Endodermal cell (in vitro differentiated cells): ENCODE data around the gene DOK7. TPM values are rescaled to one million over a fixed set of nuclear protein-coding genes. Genes with fewer than 3 reads are reported as not detected.

Source experiments
- DNase-seq: peaks from one replicate; pipeline ENCODE4 v3.0.0-alpha.2; 2017
- H3K27ac ChIP-seq: 2 replicates; pipeline ENCODE4 v1.5.1; 2013; ENCODE audit warnings: mild to moderate bottlenecking, low read depth, low read length, moderate library complexity
- H3K27me3 ChIP-seq: 2 replicates; pipeline ENCODE4 v1.6.1; 2013; ENCODE audit warnings: mild to moderate bottlenecking, low read length, moderate library complexity; ENCODE audit not compliant: insufficient read depth, control insufficient read depth, poor library complexity, severe bottlenecking
- H3K36me3 ChIP-seq: 2 replicates; pipeline ENCODE4 v1.7.0; 2013; ENCODE audit warnings: mild to moderate bottlenecking, low read length, moderate library complexity; ENCODE audit not compliant: control insufficient read depth, insufficient read depth
- H3K4me1 ChIP-seq: one replicate; pipeline ENCODE4 v1.7.0; 2013; ENCODE audit warnings: low read length; ENCODE audit not compliant: control insufficient read depth, insufficient read depth
- H3K4me3 ChIP-seq: 2 replicates; pipeline ENCODE4 v1.5.1; 2013; ENCODE audit warnings: mild to moderate bottlenecking, low read length, moderate library complexity
- H3K9ac ChIP-seq: 2 replicates; pipeline ENCODE4 v1.6.1; 2013; ENCODE audit warnings: mild to moderate bottlenecking, low read length, moderate library complexity; ENCODE audit not compliant: poor library complexity, severe bottlenecking; ENCODE audit errors: extremely low read depth
- H3K9me3 ChIP-seq: 2 replicates; pipeline ENCODE4 v1.6.1; 2013; ENCODE audit warnings: mild to moderate bottlenecking, low read length, moderate library complexity; ENCODE audit not compliant: control insufficient read depth
- H3K27ac Mint-ChIP-seq: 2 replicates; pipeline ENCODE4 v1.8.0; 2020; ENCODE audit warnings: mixed read lengths
- H3K27me3 Mint-ChIP-seq: 2 replicates; pipeline ENCODE4 v1.8.0; 2021; ENCODE audit warnings: mild to moderate bottlenecking, mixed read lengths; ENCODE audit not compliant: insufficient read depth
- H3K36me3 Mint-ChIP-seq: 2 replicates; pipeline ENCODE4 v1.8.0; 2020; ENCODE audit warnings: low read depth, mixed read lengths
- H3K4me1 Mint-ChIP-seq: 2 replicates; pipeline ENCODE4 v1.8.0; 2020; ENCODE audit warnings: mixed read lengths
- H3K4me3 Mint-ChIP-seq: 2 replicates; pipeline ENCODE4 v1.8.0; 2020; ENCODE audit warnings: mild to moderate bottlenecking, moderate library complexity, mixed read lengths
- H3K9me3 Mint-ChIP-seq: 2 replicates; pipeline ENCODE4 v1.8.0; 2020; ENCODE audit warnings: mild to moderate bottlenecking, mixed read lengths
- CTCF ChIP-seq: fragments of 200-600 bp; sonication (generic); conservative IDR thresholded peaks from 2 replicates; pipeline ENCODE4 v1.5.0; 2021; ENCODE audit warnings: antibody characterized with exemption, mild to moderate bottlenecking
- WGBS, 2 experiments: methylation state at CpG; one replicate each; pipeline versions ENCODE4 v1.1.5 to v1.1.7; 2013; ENCODE audit warnings: missing lambda C conversion rate in 2 of 2, mixed read lengths in 1 of 2; ENCODE audit not compliant: insufficient coverage in 1 of 2, insufficient read length in 1 of 2; 5-methylcytosine and 5-hydroxymethylcytosine counted together
- total RNA-seq, 2 donors: library from RNA; stranded (reverse); fragmentation: NEBNext Ultra II Directional in 1 of 2; extraction: Animal tissue kit (Norgen Biotek cat#: 25700) in 1 of 2; gene quantifications; 2 replicates in 1 of 2; 3 replicates in 1 of 2; pipeline ENCODE4 v1.2.1, GENCODE V29; 2021

DOK7 gene
- total RNA-seq, 2 donors from 2014 or later, result 0.38 to 1.3 TPM

GRCh38 chr4:3518511-3518880, 55.4 kb downstream of the DOK7 start:
- Mint-ChIP-seq H3K27ac (no peak overlapping the region), H3K36me3 (peaks cover 55% of the 10 kb centered on the region), H3K4me1 (no peaks in the 10 kb centered on the region), H3K9me3 (no peaks in the 10 kb centered on the region), H3K4me3 (no peak overlapping the region), H3K27me3 (no peaks in the 10 kb centered on the region)
- Histone ChIP-seq H3K4me3 (no peak overlapping the region), H3K9ac (no peak overlapping the region), H3K27me3 (no peaks in the 10 kb centered on the region), H3K9me3 (no peaks in the 10 kb centered on the region), H3K4me1 (no peaks in the 10 kb centered on the region), H3K27ac (no peak overlapping the region), H3K36me3 (peaks cover 43% of the 10 kb centered on the region)
- no peak for TF ChIP-seq CTCF
- no peak for DNase-seq
- 80 to 90% methylated on average over 1 to 10 of the region's 11 CpGs for WGBS, 2 experiments

- H3K9me3 Mint-ChIP-seq, result no peaks in the 10 kb centered on the region
- Histone ChIP-seq H3K27me3 (no peaks in the 10 kb centered on the region), H3K9me3 (no peaks in the 10 kb centered on the region), H3K4me1 (no peaks in the 10 kb centered on the region), H3K27ac (no peak overlapping the region), H3K36me3 (peaks cover 41% of the 10 kb centered on the region), H3K9ac (no peak overlapping the region), H3K4me3 (no peak overlapping the region)
- TF ChIP-seq CTCF, result no peak
- no peaks in the 10 kb centered on the region for H3K27me3 Mint-ChIP-seq
- no peak overlapping the region for H3K27ac Mint-ChIP-seq
- 92 to 95% methylated on average over 12 to 18 of the region's 18 CpGs for WGBS, 2 experiments
- H3K36me3 Mint-ChIP-seq, result peaks cover 52% of the 10 kb centered on the region
- no peak overlapping the region for H3K4me3 Mint-ChIP-seq
- H3K4me1 Mint-ChIP-seq, result no peaks in the 10 kb centered on the region
- DNase-seq, result no peak
Observed at GRCh38 chr4:3518941-3519340, 55.8 kb downstream of the DOK7 start.

- Mint-ChIP-seq H3K4me1 (no peaks in the 10 kb centered on the region), H3K27ac (no peak overlapping the region), H3K4me3 (no peak overlapping the region), H3K36me3 (peaks cover 55% of the 10 kb centered on the region), H3K27me3 (no peaks in the 10 kb centered on the region), H3K9me3 (no peaks in the 10 kb centered on the region)
- no peaks in the 10 kb centered on the region for H3K27me3 ChIP-seq
- H3K4me3 ChIP-seq, result no peak overlapping the region
- H3K36me3 ChIP-seq, result peaks cover 41% of the 10 kb centered on the region
- no peak overlapping the region for H3K27ac ChIP-seq
- no peak overlapping the region for H3K9ac ChIP-seq
- TF ChIP-seq CTCF, result no peak
- no peaks in the 10 kb centered on the region for H3K9me3 ChIP-seq
- no peak for DNase-seq
- no peaks in the 10 kb centered on the region for H3K4me1 ChIP-seq
- whole genome bisulfite sequencing, 2 experiments, result 94 to 98% methylated on average over 15 to 23 of the region's 23 CpGs
Observed at GRCh38 chr4:3519468-3520264, 56.6 kb downstream of the DOK7 start.
